ENCODE measurements around the gene DBI. TPM values are rescaled to one million over a fixed set of nuclear protein-coding genes. Genes with fewer than 3 reads are reported as not detected.
A peak's percentile ranks its signal among the peaks of the same experiment; 100 is the strongest.

The DBI gene
- total and polyA plus RNA-seq, 2 of the 13 experiments (the other 11 are each of a cell fraction or from before 2014, with no cell fraction given), result 330 to 659 TPM

GRCh38 chr2:119367472-119368099 is 809 bp downstream of the DBI start (continued):
- TF ChIP-seq ELF3 (CRISPR knock-in tag; IDR thresholded peaks at IDR 0.05) (no peak), ZBTB1 (CRISPR knock-in tag; IDR thresholded peaks at IDR 0.05; ENCODE audit: borderline replicate concordance) (no peak), EEA1 (CRISPR knock-in tag; IDR thresholded peaks at IDR 0.05; ENCODE audit: borderline replicate concordance) (no peak), KDM1A (CRISPR knock-in tag; IDR thresholded peaks at IDR 0.05) (no peak), IRF2 (CRISPR knock-in tag; IDR thresholded peaks at IDR 0.05) (0 out of 2 replicates have a peak, but pooled peaks have one; percentile 20), ZBTB37 (CRISPR knock-in tag; IDR thresholded peaks at IDR 0.05) (no peak), POGZ (CRISPR knock-in tag; IDR thresholded peaks at IDR 0.05) (no peak), MED13 (CRISPR knock-in tag; IDR thresholded peaks at IDR 0.05) (no peak), ZNF34 (CRISPR knock-in tag; IDR thresholded peaks at IDR 0.05; ENCODE audit: borderline replicate concordance) (no peak), SCMH1 (CRISPR knock-in tag; IDR thresholded peaks at IDR 0.05; ENCODE audit: borderline replicate concordance) (no peak), ZNF451 (CRISPR knock-in tag; IDR thresholded peaks at IDR 0.05) (peak; percentile 32; the same call in 1 of the 2 replicates), ZSCAN29 (CRISPR knock-in tag; conservative IDR thresholded peaks at IDR 0.05) (peak; percentile 85), ZNF160 (CRISPR knock-in tag; IDR thresholded peaks at IDR 0.05) (peak; percentile 72), ZNF275 (CRISPR knock-in tag; IDR thresholded peaks at IDR 0.05; ENCODE audit: borderline replicate concordance) (no peak), FOSL1 (CRISPR knock-in tag; IDR thresholded peaks at IDR 0.05; ENCODE audit: borderline replicate concordance) (no peak; the same call in 1 of the 2 replicates), MATR3 (CRISPR knock-in tag; IDR thresholded peaks at IDR 0.05) (no peak), PHB2 (IDR thresholded peaks at IDR 0.05; ENCODE audit: partially characterized antibody) (no peak), KLF11 (CRISPR knock-in tag; IDR thresholded peaks at IDR 0.05) (no peak), PAWR (CRISPR knock-in tag; IDR thresholded peaks at IDR 0.05; ENCODE audit: borderline replicate concordance) (no peak), MAX (IDR thresholded peaks at IDR 0.05) (no peak), ZNF570 (CRISPR knock-in tag; IDR thresholded peaks at IDR 0.05; ENCODE audit: borderline replicate concordance) (no peak), DNMT1 (CRISPR knock-in tag; IDR thresholded peaks at IDR 0.05) (peak; percentile 11; the same call in 1 of the 2 replicates)
- TF ChIP-seq, protein P1, sequence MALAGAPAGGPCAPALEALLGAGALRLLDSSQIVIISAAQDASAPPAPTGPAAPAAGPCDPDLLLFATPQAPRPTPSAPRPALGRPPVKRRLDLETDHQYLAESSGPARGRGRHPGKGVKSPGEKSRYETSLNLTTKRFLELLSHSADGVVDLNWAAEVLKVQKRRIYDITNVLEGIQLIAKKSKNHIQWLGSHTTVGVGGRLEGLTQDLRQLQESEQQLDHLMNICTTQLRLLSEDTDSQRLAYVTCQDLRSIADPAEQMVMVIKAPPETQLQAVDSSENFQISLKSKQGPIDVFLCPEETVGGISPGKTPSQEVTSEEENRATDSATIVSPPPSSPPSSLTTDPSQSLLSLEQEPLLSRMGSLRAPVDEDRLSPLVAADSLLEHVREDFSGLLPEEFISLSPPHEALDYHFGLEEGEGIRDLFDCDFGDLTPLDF (CRISPR knock-in tag; IDR thresholded peaks at IDR 0.05), result 0 out of 2 replicates have a peak, but pooled peaks have one; percentile 52
- TF ChIP-seq, protein P2, sequence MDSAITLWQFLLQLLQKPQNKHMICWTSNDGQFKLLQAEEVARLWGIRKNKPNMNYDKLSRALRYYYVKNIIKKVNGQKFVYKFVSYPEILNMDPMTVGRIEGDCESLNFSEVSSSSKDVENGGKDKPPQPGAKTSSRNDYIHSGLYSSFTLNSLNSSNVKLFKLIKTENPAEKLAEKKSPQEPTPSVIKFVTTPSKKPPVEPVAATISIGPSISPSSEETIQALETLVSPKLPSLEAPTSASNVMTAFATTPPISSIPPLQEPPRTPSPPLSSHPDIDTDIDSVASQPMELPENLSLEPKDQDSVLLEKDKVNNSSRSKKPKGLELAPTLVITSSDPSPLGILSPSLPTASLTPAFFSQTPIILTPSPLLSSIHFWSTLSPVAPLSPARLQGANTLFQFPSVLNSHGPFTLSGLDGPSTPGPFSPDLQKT (CRISPR knock-in tag; IDR thresholded peaks at IDR 0.05; ENCODE audit: borderline replicate concordance), result no peak; the same call in 1 of the 2 replicates
- TF ChIP-seq, protein P3, sequence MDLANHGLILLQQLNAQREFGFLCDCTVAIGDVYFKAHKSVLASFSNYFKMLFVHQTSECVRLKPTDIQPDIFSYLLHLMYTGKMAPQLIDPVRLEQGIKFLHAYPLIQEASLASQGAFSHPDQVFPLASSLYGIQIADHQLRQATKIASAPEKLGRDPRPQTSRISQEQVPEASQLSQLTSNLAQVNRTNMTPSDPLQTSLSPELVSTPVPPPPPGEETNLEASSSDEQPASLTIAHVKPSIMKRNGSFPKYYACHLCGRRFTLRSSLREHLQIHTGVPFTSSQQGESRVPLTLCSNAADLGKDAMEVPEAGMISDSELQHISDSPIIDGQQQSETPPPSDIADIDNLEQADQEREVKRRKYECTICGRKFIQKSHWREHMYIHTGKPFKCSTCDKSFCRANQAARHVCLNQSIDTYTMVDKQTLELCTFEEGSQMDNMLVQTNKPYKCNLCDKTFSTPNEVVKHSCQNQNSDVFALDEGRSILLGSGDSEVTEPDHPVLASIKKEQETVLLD (CRISPR knock-in tag; IDR thresholded peaks at IDR 0.05; ENCODE audit: low read depth), result no peak

Measured in HepG2 (cell line).